Naive B cell (primary cell): Measurements from ENCODE around the gene OR4D10. TPM values are rescaled to one million over a fixed set of nuclear protein-coding genes. Genes with fewer than 3 reads are reported as not detected.
"Not testable (repeated sequence)": the region's sequence is repeated elsewhere in the genome, so short reads cannot be mapped to it uniquely, and the experiment has no call there.

ENCODE experiments used
- ATAC-seq, 2 donors: fragments of 150-1000 bp; cut with Tn5 transposase; 2 replicates each; pipeline ENCODE4 v1.10.0; 2021; ENCODE audit warnings: low read depth in 2 of 2, mild to moderate bottlenecking in 2 of 2, moderate library complexity in 2 of 2
- DNase-seq: peaks from one replicate; pipeline ENCODE4 v3.0.0; 2022
- H3K27ac Mint-ChIP-seq, 6 donors: one replicate each; pipeline ENCODE4 v1.8.0; 2020 to 2022; ENCODE audit warnings: mild to moderate bottlenecking in 6 of 6, mixed read lengths in 6 of 6, moderate library complexity in 5 of 6, inconsistent platforms in 2 of 6
- H3K27me3 Mint-ChIP-seq, 3 donors: one replicate each; pipeline ENCODE4 v1.8.0; 2021 to 2022; ENCODE audit warnings: mixed read lengths in 3 of 3, mild to moderate bottlenecking in 1 of 3
- H3K36me3 Mint-ChIP-seq, 2 donors: one replicate each; pipeline ENCODE4 v1.8.0; 2020 to 2022; ENCODE audit warnings: mixed read lengths in 2 of 2, inconsistent platforms in 1 of 2, mild to moderate bottlenecking in 1 of 2
- H3K4me1 Mint-ChIP-seq, 3 donors: one replicate each; pipeline ENCODE4 v1.8.0; 2020 to 2022; ENCODE audit warnings: mixed read lengths in 3 of 3, inconsistent platforms in 1 of 3, mild to moderate bottlenecking in 1 of 3, moderate library complexity in 1 of 3
- H3K4me3 Mint-ChIP-seq, 8 donors: one replicate each; pipeline ENCODE4 v1.8.0; 2020 to 2022; ENCODE audit warnings: mild to moderate bottlenecking in 8 of 8, mixed read lengths in 8 of 8, moderate library complexity in 8 of 8, inconsistent platforms in 2 of 8
- H3K9me3 Mint-ChIP-seq, 7 donors: one replicate each; pipeline ENCODE4 v1.8.0; 2020 to 2022; ENCODE audit warnings: mixed read lengths in 7 of 7, mild to moderate bottlenecking in 5 of 7, inconsistent platforms in 2 of 7, moderate library complexity in 1 of 7
- polyA plus RNA-seq, 6 donors: library from polyadenylated mRNA; unstranded; fragments of 300-500 nt; fragmentation: Illumina TruSeq; gene quantifications; one replicate each; pipeline ENCODE4 v1.2.3, GENCODE V29; 2021; ENCODE audit warnings: low read depth in 6 of 6

OR4D10 gene
- polyA plus RNA-seq, result not detected

GRCh38 chr11:59473015-59473414 lies at the start of gene OR4D10:
Gene OR4D10, plus strand, starts transcription at chr11:59473315. Its CDS starts 4,115 bp downstream, at chr11:59477430.
- Mint-ChIP-seq H3K36me3 (no peaks in the 10 kb centered on the region), H3K4me3 (no peak within 1 kb of the TSS), H3K4me1 (peaks cover 5 to 13% (median 10%) of the 10 kb centered on the region in 3 donors), H3K27ac (no peak within 1 kb of the TSS), H3K27me3 (peaks cover 8 to 21% (median 15%) of the 10 kb centered on the region in 3 donors), H3K9me3 (no peaks in the 10 kb centered on the region)
- ATAC-seq, result no peak
- DNase-seq, result no peak

GRCh38 chr11:59423835-59424234 lies 49.3 kb upstream of the OR4D10 start:
- Mint-ChIP-seq H3K27ac (peak overlapping the region in 1 of 6 donors; percentile 72), H3K4me1 (peaks cover 10 to 34% (median 10%) of the 10 kb centered on the region in 3 donors), H3K4me3 (no peak overlapping the region), H3K27me3 (no peaks in the 10 kb centered on the region), H3K36me3 (peaks cover 0 to 8% of the 10 kb centered on the region in 2 donors), H3K9me3 (peaks cover 0 to 5% (median 0%) of the 10 kb centered on the region in 7 donors)
- no peak for ATAC-seq
- DNase-seq, result no peak

GRCh38 chr11:59425131-59425530 lies 48.0 kb upstream of the OR4D10 start:
- peaks cover 0 to 8% of the 10 kb centered on the region in 2 donors for H3K36me3 Mint-ChIP-seq
- H3K4me3 Mint-ChIP-seq, result no peak overlapping the region
- DNase-seq (no peak), ATAC-seq (no peak)
- peaks cover 9 to 42% (median 11%) of the 10 kb centered on the region in 3 donors for H3K4me1 Mint-ChIP-seq
- H3K27ac Mint-ChIP-seq, result peak overlapping the region in 1 of 6 donors; percentile 64
- peaks cover 0 to 3% (median 0%) of the 10 kb centered on the region in 3 donors for H3K27me3 Mint-ChIP-seq
- peaks cover 0 to 5% (median 0%) of the 10 kb centered on the region in 7 donors for H3K9me3 Mint-ChIP-seq

- no peak for DNase-seq
- no peak within 1 kb of the TSS for H3K27ac Mint-ChIP-seq
- peaks cover 0 to 4% (median 0%) of the 10 kb centered on the region in 3 donors for H3K27me3 Mint-ChIP-seq
- no peak for ATAC-seq
- peaks cover 9 to 36% (median 12%) of the 10 kb centered on the region in 3 donors for H3K4me1 Mint-ChIP-seq
- no peaks in the 10 kb centered on the region for H3K9me3 Mint-ChIP-seq
- H3K36me3 Mint-ChIP-seq, result no peaks in the 10 kb centered on the region
- H3K4me3 Mint-ChIP-seq, result no peak within 1 kb of the TSS
These were observed 46.6 kb upstream of the OR4D10 start, which contains the start of gene OR5A2 for GRCh38 chr11:59426361-59427067. Gene OR5A2, minus strand, starts transcription at chr11:59426413. Its CDS starts 3,460 bp downstream, at chr11:59422953.

GRCh38 chr11:59427068-59427382 lies 46.1 kb upstream of the OR4D10 start:
- Mint-ChIP-seq H3K4me1 (peaks cover 8 to 34% (median 11%) of the 10 kb centered on the region in 3 donors), H3K27ac (no peak overlapping the region)

GRCh38 chr11:59429924-59430516 lies 43.1 kb upstream of the OR4D10 start:
- no peak overlapping the region for H3K4me3 Mint-ChIP-seq
- no peaks in the 10 kb centered on the region for H3K9me3 Mint-ChIP-seq
- peak overlapping the region in 1 of 6 donors; percentile 58 for H3K27ac Mint-ChIP-seq
- H3K4me1 Mint-ChIP-seq, result peaks cover 0 to 25% (median 4%) of the 10 kb centered on the region in 3 donors
- H3K27me3 Mint-ChIP-seq, result peaks cover 0 to 4% (median 0%) of the 10 kb centered on the region in 3 donors
- H3K36me3 Mint-ChIP-seq, result no peaks in the 10 kb centered on the region
- peak; percentile 73 for DNase-seq
- peak; percentile 81 to 93 for ATAC-seq

More at GRCh38 chr11:59427068-59427382, 46.1 kb upstream of the OR4D10 start:
- DNase-seq (no peak), ATAC-seq (no peak)
- Mint-ChIP-seq H3K36me3 (no peaks in the 10 kb centered on the region), H3K9me3 (no peaks in the 10 kb centered on the region), H3K4me3 (no peak overlapping the region), H3K27me3 (peaks cover 0 to 4% (median 0%) of the 10 kb centered on the region in 3 donors)

GRCh38 chr11:59436169-59436568 lies 36.9 kb upstream of the OR4D10 start, which contains the start of gene OR5A1:
Gene OR5A1, plus strand, starts transcription at chr11:59436469. Its CDS starts 6,700 bp downstream, at chr11:59443169.
- no peaks in the 10 kb centered on the region for H3K9me3 Mint-ChIP-seq
- H3K4me1 Mint-ChIP-seq, result no peaks in the 10 kb centered on the region
- peak within 1 kb of the TSS in 1 of 6 donors; percentile 0 for H3K27ac Mint-ChIP-seq
- DNase-seq (no peak), ATAC-seq (no peak)
- no peaks in the 10 kb centered on the region for H3K36me3 Mint-ChIP-seq
- H3K27me3 Mint-ChIP-seq, result no peaks in the 10 kb centered on the region
- H3K4me3 Mint-ChIP-seq, result no peak within 1 kb of the TSS

GRCh38 chr11:59437770-59438169 lies 35.3 kb upstream of the OR4D10 start:
- DNase-seq (no peak), ATAC-seq (no peak)
- Mint-ChIP-seq H3K9me3 (no peaks in the 10 kb centered on the region), H3K36me3 (no peaks in the 10 kb centered on the region), H3K4me3 (no peak overlapping the region), H3K27ac (peak overlapping the region in 1 of 6 donors; percentile 5), H3K4me1 (no peaks in the 10 kb centered on the region), H3K27me3 (no peaks in the 10 kb centered on the region)

- not testable (repeated sequence) for H3K4me1 Mint-ChIP-seq, DNase-seq, H3K4me3 Mint-ChIP-seq, H3K36me3 Mint-ChIP-seq, ATAC-seq, H3K27ac Mint-ChIP-seq
- peaks cover 6 to 20% (median 9%) of the 10 kb centered on the region in 7 donors for H3K9me3 Mint-ChIP-seq
- peaks cover 5 to 40% (median 5%) of the 10 kb centered on the region in 3 donors for H3K27me3 Mint-ChIP-seq
These were observed 27.5 kb upstream of the OR4D10 start for GRCh38 chr11:59445624-59446023.

- peaks cover 6 to 20% (median 9%) of the 10 kb centered on the region in 7 donors for H3K9me3 Mint-ChIP-seq
- ATAC-seq (no peak), DNase-seq (no peak)
- H3K27me3 Mint-ChIP-seq, result peaks cover 5 to 36% (median 10%) of the 10 kb centered on the region in 3 donors
- H3K4me1 Mint-ChIP-seq, result no peaks in the 10 kb centered on the region
- H3K27ac Mint-ChIP-seq, result no peak overlapping the region
- H3K4me3 Mint-ChIP-seq, result no peak overlapping the region
- peaks cover 0 to 9% of the 10 kb centered on the region in 2 donors for H3K36me3 Mint-ChIP-seq
These were observed 24.6 kb upstream of the OR4D10 start for GRCh38 chr11:59448484-59448883.

- H3K9me3 Mint-ChIP-seq, result no peaks in the 10 kb centered on the region
- no peak within 1 kb of the TSS for H3K4me3 Mint-ChIP-seq
- peak within 1 kb of the TSS in 1 of 6 donors; percentile 21 for H3K27ac Mint-ChIP-seq
- no peaks in the 10 kb centered on the region for H3K4me1 Mint-ChIP-seq
- DNase-seq (no peak), ATAC-seq (no peak)
- peaks cover 0 to 5% of the 10 kb centered on the region in 2 donors for H3K36me3 Mint-ChIP-seq
- H3K27me3 Mint-ChIP-seq, result peaks cover 8 to 24% (median 17%) of the 10 kb centered on the region in 3 donors
These were observed 16.5 kb upstream of the OR4D10 start, which contains the start of gene OR4D6 for GRCh38 chr11:59456661-59457060. Gene OR4D6, plus strand, starts transcription at chr11:59456961. Its CDS starts 0 bp downstream, at chr11:59456961.

GRCh38 chr11:59459916-59460315 lies 13.2 kb upstream of the OR4D10 start:
- ATAC-seq (no peak), DNase-seq (no peak)
- H3K27me3 Mint-ChIP-seq, result peaks cover 22 to 36% (median 27%) of the 10 kb centered on the region in 3 donors
- no peaks in the 10 kb centered on the region for H3K4me1 Mint-ChIP-seq
- peaks cover 0 to 5% of the 10 kb centered on the region in 2 donors for H3K36me3 Mint-ChIP-seq
- H3K4me3 Mint-ChIP-seq, result no peak overlapping the region
- peaks cover 0 to 8% (median 0%) of the 10 kb centered on the region in 7 donors for H3K9me3 Mint-ChIP-seq
- H3K27ac Mint-ChIP-seq, result no peak overlapping the region

GRCh38 chr11:59463190-59463641 lies 9.9 kb upstream of the OR4D10 start:
- DNase-seq, result no peak
- Mint-ChIP-seq H3K27me3 (peaks cover 8 to 40% (median 27%) of the 10 kb centered on the region in 3 donors), H3K27ac (no peak overlapping the region), H3K4me3 (no peak overlapping the region), H3K4me1 (no peaks in the 10 kb centered on the region), H3K9me3 (peaks cover 0 to 9% (median 4%) of the 10 kb centered on the region in 7 donors), H3K36me3 (no peaks in the 10 kb centered on the region)
- no peak for ATAC-seq
